COLO668 (cell line): ENCODE results near the gene BRD9.
"Not testable (repeated sequence)": the region's sequence is repeated elsewhere in the genome, so short reads cannot be mapped to it uniquely, and the experiment has no call there.

Source experiments
- DNase-seq: peaks from one replicate; lab custom pipeline; 2025; ENCODE audit not compliant: unreplicated experiment; lab: John Stamatoyannopoulos, UW

BRD9 gene

GRCh38 chr5:881551-881935 lies 11.1 kb downstream of the BRD9 start:
- DNase-seq: no peak

GRCh38 chr5:880816-881550 lies 11.6 kb downstream of the BRD9 start:
- no peak for DNase-seq

- DNase-seq: not testable (repeated sequence)
Measured at GRCh38 chr5:878677-879076, 13.9 kb downstream of the BRD9 start.

GRCh38 chr5:878125-878524 lies 14.5 kb downstream of the BRD9 start:
- no peak for DNase-seq

GRCh38 chr5:876398-877365 lies 15.9 kb downstream of the BRD9 start:
- no peak for DNase-seq

- no peak for DNase-seq
Measured at GRCh38 chr5:875931-876330, 16.7 kb downstream of the BRD9 start.

- no peak for DNase-seq
Measured at GRCh38 chr5:873328-873727, 19.3 kb downstream of the BRD9 start.

GRCh38 chr5:872301-872700 lies 20.3 kb downstream of the BRD9 start:
- DNase-seq: no peak

- DNase-seq: no peak
Measured at GRCh38 chr5:871596-872298, 20.9 kb downstream of the BRD9 start.

- no peak for DNase-seq
Measured at GRCh38 chr5:870956-871355, 21.6 kb downstream of the BRD9 start.

GRCh38 chr5:868428-869135 lies 24.0 kb downstream of the BRD9 start:
- DNase-seq: no peak

GRCh38 chr5:867300-867870 lies 25.2 kb downstream of the BRD9 start:
- DNase-seq: no peak

GRCh38 chr5:865771-866170 lies 26.8 kb downstream of the BRD9 start:
- DNase-seq: no peak

- no peak for DNase-seq
Measured at GRCh38 chr5:865168-865521, 27.5 kb downstream of the BRD9 start.

GRCh38 chr5:864492-865167 lies 28.0 kb downstream of the BRD9 start:
- no peak for DNase-seq

- no peak for DNase-seq
Measured at GRCh38 chr5:863244-863805, 29.3 kb downstream of the BRD9 start.

- DNase-seq: peak; percentile 65
Measured at GRCh38 chr5:862367-863243, 30.0 kb downstream of the BRD9 start.

GRCh38 chr5:861442-862366 lies 30.9 kb downstream of the BRD9 start:
- DNase-seq: no peak
